Myocyte (in vitro differentiated cells): ENCODE data around the gene BMP2K. TPM values are rescaled to one million over a fixed set of nuclear protein-coding genes. Genes with fewer than 3 reads are reported as not detected.

ENCODE experiments used
- DNase-seq: peaks from one replicate; pipeline ENCODE4 v3.0.0-alpha.2; 2012; ENCODE audit warnings: low read depth
- polyA plus RNA-seq: library from polyadenylated mRNA; unstranded; fragments of >200 nt; gene quantifications from one replicate; pipeline ENCODE4 v1.2.1, GENCODE V29; 2012; ENCODE audit warnings: missing spikeins
- total RNA-seq: library from RNA; depleted of rRNA; stranded (reverse); fragments of >200 nt; gene quantifications from 2 replicates; pipeline ENCODE4 v1.2.3, GENCODE V29; 2014

Gene BMP2K
- 38.5 and 39.4 TPM in 2 replicates for total RNA-seq
- polyA plus RNA-seq, result 8.1 TPM

- DNase-seq, result peak; percentile 84
Measured at GRCh38 chr4:78776079-78776728, at the start of gene BMP2K. Gene BMP2K, plus strand, starts transcription at chr4:78776350. Its CDS starts 194 bp downstream, at chr4:78776544.

- DNase-seq, result no peak
Measured at GRCh38 chr4:78726546-78726945, 49.6 kb upstream of the BMP2K start.

GRCh38 chr4:78732332-78733104 is 43.6 kb upstream of the BMP2K start:
- no peak for DNase-seq

- DNase-seq, result no peak
Measured at GRCh38 chr4:78734441-78735162, 41.5 kb upstream of the BMP2K start.

GRCh38 chr4:78735697-78736096 is 40.5 kb upstream of the BMP2K start:
- no peak for DNase-seq

GRCh38 chr4:78737035-78737434 is 39.1 kb upstream of the BMP2K start:
- no peak for DNase-seq

- DNase-seq, result no peak
Measured at GRCh38 chr4:78737973-78738372, 38.2 kb upstream of the BMP2K start.

GRCh38 chr4:78742300-78742699 is 33.9 kb upstream of the BMP2K start:
- DNase-seq, result no peak

- no peak for DNase-seq
Measured at GRCh38 chr4:78747475-78747922, 28.7 kb upstream of the BMP2K start.

- no peak for DNase-seq
Measured at GRCh38 chr4:78748381-78748780, 27.8 kb upstream of the BMP2K start.

GRCh38 chr4:78749258-78749971 is 26.7 kb upstream of the BMP2K start:
- peak; percentile 44 for DNase-seq

- DNase-seq, result no peak
Measured at GRCh38 chr4:78749972-78750727, 26.0 kb upstream of the BMP2K start.

- DNase-seq, result no peak
Measured at GRCh38 chr4:78753091-78753490, 23.1 kb upstream of the BMP2K start.

- DNase-seq, result no peak
Measured at GRCh38 chr4:78754872-78755271, 21.3 kb upstream of the BMP2K start.

GRCh38 chr4:78756137-78756536 is 20.0 kb upstream of the BMP2K start:
- no peak for DNase-seq

GRCh38 chr4:78756776-78757175 is 19.4 kb upstream of the BMP2K start:
- DNase-seq, result no peak

- no peak for DNase-seq
Measured at GRCh38 chr4:78757574-78757973, 18.6 kb upstream of the BMP2K start.

- no peak for DNase-seq
Measured at GRCh38 chr4:78758085-78758484, 18.1 kb upstream of the BMP2K start.

GRCh38 chr4:78762529-78762928 is 13.6 kb upstream of the BMP2K start:
- DNase-seq, result no peak

- no peak for DNase-seq
Measured at GRCh38 chr4:78763251-78763650, 12.9 kb upstream of the BMP2K start.
